ENCODE measurements around the gene PEBP1. TPM values are rescaled to one million over a fixed set of nuclear protein-coding genes. Genes with fewer than 3 reads are reported as not detected.

Gene PEBP1
- 117 TPM for total RNA-seq
- polyA plus RNA-seq: 210 TPM
- long read RNA-seq, donor 1, transcript PEBP1-201 (4 exons, 1,697 nt): major isoform, 12 of 12 reads
- long read RNA-seq, donor 1, partial matches to known transcripts: 0 of 12 reads
- long read RNA-seq, donor 1, other reads (novel, unspliced or antisense): 0 of 12 reads
- long read RNA-seq, donor 2: 0 reads
- long read RNA-seq, donor 3, transcript PEBP1-201 (4 exons, 1,697 nt): major isoform, 181 of 432 reads
- long read RNA-seq, donor 3, partial matches to known transcripts: 240 of 432 reads
- long read RNA-seq, donor 3, other reads (novel, unspliced or antisense): 11 of 432 reads
- long read RNA-seq, donor 4, transcript PEBP1-201 (4 exons, 1,697 nt): major isoform, 45 of 84 reads
- long read RNA-seq, donor 4, partial matches to known transcripts: 33 of 84 reads
- long read RNA-seq, donor 4, other reads (novel, unspliced or antisense): 6 of 84 reads
- long read RNA-seq, donor 5, transcript PEBP1-201 (4 exons, 1,697 nt): major isoform, 214 of 689 reads
- long read RNA-seq, donor 5, partial matches to known transcripts: 438 of 689 reads
- long read RNA-seq, donor 5, other reads (novel, unspliced or antisense): 37 of 689 reads
- long read RNA-seq, donor 6, transcript PEBP1-201 (4 exons, 1,697 nt): major isoform, 74 of 80 reads
- long read RNA-seq, donor 6, partial matches to known transcripts: 0 of 80 reads
- long read RNA-seq, donor 6, other reads (novel, unspliced or antisense): 6 of 80 reads
- long read RNA-seq, donor 7, transcript PEBP1-201 (4 exons, 1,697 nt): major isoform, 116 of 124 reads
- long read RNA-seq, donor 7, partial matches to known transcripts: 0 of 124 reads
- long read RNA-seq, donor 7, other reads (novel, unspliced or antisense): 8 of 124 reads
- long read RNA-seq, donor 8, transcript PEBP1-201 (4 exons, 1,697 nt): major isoform, 52 of 58 reads
- long read RNA-seq, donor 8, partial matches to known transcripts: 0 of 58 reads
- long read RNA-seq, donor 8, other reads (novel, unspliced or antisense): 6 of 58 reads
- long read RNA-seq, donor 9, transcript PEBP1-201 (4 exons, 1,697 nt): major isoform, 85 of 92 reads
- long read RNA-seq, donor 9, partial matches to known transcripts: 0 of 92 reads
- long read RNA-seq, donor 9, other reads (novel, unspliced or antisense): 7 of 92 reads
- long read RNA-seq, donor 10, transcript PEBP1-201 (4 exons, 1,697 nt): major isoform, 88 of 104 reads
- long read RNA-seq, donor 10, partial matches to known transcripts: 16 of 104 reads
- long read RNA-seq, donor 10, other reads (novel, unspliced or antisense): 0 of 104 reads

DNA sequence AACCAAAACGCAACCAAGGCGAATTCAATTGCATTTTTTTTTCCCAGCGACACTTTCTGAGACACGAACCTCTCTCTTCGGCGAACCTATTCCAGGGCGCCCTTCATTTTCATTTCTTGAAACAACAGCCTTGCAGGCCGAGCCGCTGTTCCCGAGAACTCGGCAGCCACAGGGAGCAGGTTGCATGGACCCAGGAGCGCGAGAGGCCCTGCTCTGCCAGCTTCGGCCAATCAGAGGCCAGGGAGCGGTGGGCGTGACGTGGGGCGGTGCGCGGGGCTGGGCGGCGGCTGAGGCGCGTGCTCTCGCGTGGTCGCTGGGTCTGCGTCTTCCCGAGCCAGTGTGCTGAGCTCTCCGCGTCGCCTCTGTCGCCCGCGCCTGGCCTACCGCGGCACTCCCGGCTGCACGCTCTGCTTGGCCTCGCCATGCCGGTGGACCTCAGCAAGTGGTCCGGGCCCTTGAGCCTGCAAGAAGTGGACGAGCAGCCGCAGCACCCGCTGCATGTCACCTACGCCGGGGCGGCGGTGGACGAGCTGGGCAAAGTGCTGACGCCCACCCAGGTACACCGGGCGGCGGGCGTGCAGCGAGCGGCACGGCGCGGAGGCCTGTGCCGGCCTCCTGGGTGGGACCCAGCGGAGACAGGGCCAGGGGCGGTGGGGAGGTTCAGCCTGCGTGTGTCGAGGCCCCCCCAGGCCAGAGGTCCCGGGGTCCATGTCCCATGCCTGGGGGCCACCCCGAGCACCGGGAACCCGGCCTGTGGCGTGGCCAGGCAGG is at the start of gene PEBP1:
TSS of gene PEBP1 (plus strand) at position 337 of the 771 bp plus-strand sequence. CDS start at position 423, 86 bp downstream.
- under 1% methylated on average over 70 of the region's 70 CpGs for WGBS
- H3K27me3 ChIP-seq (ENCODE audit: control insufficient read depth in 2 of 2, insufficient read depth in 1 of 2, low read length in 1 of 2): no peaks in the 10 kb centered on the region
- peaks cover 14% of the 10 kb centered on the region in 2 donors for H3K36me3 ChIP-seq (ENCODE audit: control insufficient read depth in 2 of 2, insufficient read depth in 2 of 2, low read length in 1 of 2)
- H3K9me3 ChIP-seq (ENCODE audit: control insufficient read depth in 2 of 2, insufficient read depth in 1 of 2, low read length in 1 of 2): no peaks in the 10 kb centered on the region
- DNase-seq (ENCODE audit: low read depth in 6 of 9, low spot score in 9 of 9): peak; percentile 58 to 93 (median 82)
- H3K27ac ChIP-seq (ENCODE audit: low read depth in 1 of 2, low read length in 1 of 2): peak within 1 kb of the TSS; percentile 5 to 31
- H3K4me3 ChIP-seq (ENCODE audit: low read length in 2 of 2): peak within 1 kb of the TSS; percentile 60 to 72
- H3K4me1 ChIP-seq (ENCODE audit: control insufficient read depth in 2 of 2, insufficient read depth in 2 of 2, low read length in 2 of 2): peaks cover 7 to 9% of the 10 kb centered on the region in 2 donors

DNA sequence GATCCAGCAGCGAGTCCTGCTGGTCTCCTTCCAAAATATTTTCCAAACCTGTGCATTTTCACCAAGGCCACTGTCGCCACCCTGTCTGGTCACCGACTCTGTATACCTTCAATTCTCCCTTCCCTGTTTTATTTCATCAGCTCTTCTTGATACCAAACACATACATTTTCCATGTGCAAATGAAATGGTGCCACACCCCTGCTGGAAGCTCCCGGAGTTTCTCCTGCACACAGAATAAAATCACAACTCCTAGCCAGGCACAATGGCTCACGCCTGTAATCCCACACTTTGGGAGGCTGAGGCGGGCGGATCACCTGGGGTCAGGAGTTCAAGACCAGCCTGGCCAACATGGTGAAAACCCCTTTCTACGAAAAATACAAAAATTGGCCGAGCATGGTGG is 46.1 kb upstream of the PEBP1 start:
- H3K27ac ChIP-seq (ENCODE audit: low read depth in 1 of 2, low read length in 1 of 2): no peak overlapping the region
- H3K36me3 ChIP-seq (ENCODE audit: control insufficient read depth in 2 of 2, insufficient read depth in 2 of 2, low read length in 1 of 2): no peaks in the 10 kb centered on the region
- WGBS: 98% methylated on average over 9 of the region's 9 CpGs
- DNase-seq (ENCODE audit: low read depth in 6 of 9, low spot score in 9 of 9): no peak
- H3K27me3 ChIP-seq (ENCODE audit: control insufficient read depth in 2 of 2, insufficient read depth in 1 of 2, low read length in 1 of 2): no peaks in the 10 kb centered on the region
- H3K4me1 ChIP-seq (ENCODE audit: control insufficient read depth in 2 of 2, insufficient read depth in 2 of 2, low read length in 2 of 2): no peaks in the 10 kb centered on the region
- no peaks in the 10 kb centered on the region for H3K9me3 ChIP-seq (ENCODE audit: control insufficient read depth in 2 of 2, insufficient read depth in 1 of 2, low read length in 1 of 2)
- H3K4me3 ChIP-seq (ENCODE audit: low read length in 2 of 2): no peak overlapping the region

DNA sequence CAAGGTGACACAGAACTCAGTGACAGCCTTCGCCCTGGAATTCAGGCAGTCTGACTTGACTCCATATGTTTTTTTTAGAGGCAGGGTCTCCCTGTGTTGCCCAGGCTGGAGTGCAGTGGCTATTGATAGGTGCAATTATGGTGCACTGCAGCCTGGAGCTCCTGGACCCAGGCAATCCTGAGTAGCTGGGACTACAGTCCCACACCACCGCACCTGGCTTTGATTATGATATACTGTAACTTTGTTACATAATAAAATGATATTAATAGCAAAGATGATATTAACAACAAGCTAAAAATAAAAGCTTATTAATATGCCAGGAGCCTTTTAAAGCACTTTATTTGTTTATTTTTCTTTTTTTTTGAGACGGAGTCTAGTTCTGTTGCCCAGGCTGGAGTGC is 41.9 kb upstream of the PEBP1 start:
- WGBS: 98% methylated on average over 3 of the region's 3 CpGs
- H3K27me3 ChIP-seq (ENCODE audit: control insufficient read depth in 2 of 2, insufficient read depth in 1 of 2, low read length in 1 of 2): no peaks in the 10 kb centered on the region
- no peak overlapping the region for H3K27ac ChIP-seq (ENCODE audit: low read depth in 1 of 2, low read length in 1 of 2)
- DNase-seq (ENCODE audit: low read depth in 6 of 9, low spot score in 9 of 9): no peak
- no peaks in the 10 kb centered on the region for H3K9me3 ChIP-seq (ENCODE audit: control insufficient read depth in 2 of 2, insufficient read depth in 1 of 2, low read length in 1 of 2)
- no peaks in the 10 kb centered on the region for H3K36me3 ChIP-seq (ENCODE audit: control insufficient read depth in 2 of 2, insufficient read depth in 2 of 2, low read length in 1 of 2)
- H3K4me1 ChIP-seq (ENCODE audit: control insufficient read depth in 2 of 2, insufficient read depth in 2 of 2, low read length in 2 of 2): no peaks in the 10 kb centered on the region
- no peak overlapping the region for H3K4me3 ChIP-seq (ENCODE audit: low read length in 2 of 2)

DNA sequence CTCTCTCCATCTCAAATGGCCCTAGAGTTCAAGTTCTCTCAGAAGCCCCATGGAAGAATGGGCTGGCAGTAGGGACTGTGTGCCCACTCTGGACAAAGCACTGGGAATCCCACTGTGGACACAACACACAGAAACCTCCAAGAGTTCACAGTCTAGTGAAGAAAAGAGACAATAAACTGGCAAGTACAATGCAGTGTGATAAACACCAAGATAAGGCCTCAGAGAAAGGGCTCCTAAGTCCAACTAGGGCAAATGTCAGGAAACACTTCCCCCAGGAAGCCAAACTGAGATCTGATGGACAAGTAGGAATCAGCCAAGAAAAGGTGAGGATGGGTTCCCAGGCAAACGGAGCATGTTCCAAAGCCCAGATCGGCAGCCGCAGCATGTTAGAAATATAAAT is 37.5 kb upstream of the PEBP1 start:
- 94% methylated on average over 3 of the region's 3 CpGs for WGBS
- no peaks in the 10 kb centered on the region for H3K36me3 ChIP-seq (ENCODE audit: control insufficient read depth in 2 of 2, insufficient read depth in 2 of 2, low read length in 1 of 2)
- DNase-seq (ENCODE audit: low read depth in 6 of 9, low spot score in 9 of 9): no peak
- H3K4me3 ChIP-seq (ENCODE audit: low read length in 2 of 2): no peak overlapping the region
- H3K4me1 ChIP-seq (ENCODE audit: control insufficient read depth in 2 of 2, insufficient read depth in 2 of 2, low read length in 2 of 2): peaks cover 3% of the 10 kb centered on the region in 2 donors
- no peaks in the 10 kb centered on the region for H3K9me3 ChIP-seq (ENCODE audit: control insufficient read depth in 2 of 2, insufficient read depth in 1 of 2, low read length in 1 of 2)
- H3K27ac ChIP-seq (ENCODE audit: low read depth in 1 of 2, low read length in 1 of 2): no peak overlapping the region
- peaks cover 4 to 21% of the 10 kb centered on the region in 2 donors for H3K27me3 ChIP-seq (ENCODE audit: control insufficient read depth in 2 of 2, insufficient read depth in 1 of 2, low read length in 1 of 2)

DNA sequence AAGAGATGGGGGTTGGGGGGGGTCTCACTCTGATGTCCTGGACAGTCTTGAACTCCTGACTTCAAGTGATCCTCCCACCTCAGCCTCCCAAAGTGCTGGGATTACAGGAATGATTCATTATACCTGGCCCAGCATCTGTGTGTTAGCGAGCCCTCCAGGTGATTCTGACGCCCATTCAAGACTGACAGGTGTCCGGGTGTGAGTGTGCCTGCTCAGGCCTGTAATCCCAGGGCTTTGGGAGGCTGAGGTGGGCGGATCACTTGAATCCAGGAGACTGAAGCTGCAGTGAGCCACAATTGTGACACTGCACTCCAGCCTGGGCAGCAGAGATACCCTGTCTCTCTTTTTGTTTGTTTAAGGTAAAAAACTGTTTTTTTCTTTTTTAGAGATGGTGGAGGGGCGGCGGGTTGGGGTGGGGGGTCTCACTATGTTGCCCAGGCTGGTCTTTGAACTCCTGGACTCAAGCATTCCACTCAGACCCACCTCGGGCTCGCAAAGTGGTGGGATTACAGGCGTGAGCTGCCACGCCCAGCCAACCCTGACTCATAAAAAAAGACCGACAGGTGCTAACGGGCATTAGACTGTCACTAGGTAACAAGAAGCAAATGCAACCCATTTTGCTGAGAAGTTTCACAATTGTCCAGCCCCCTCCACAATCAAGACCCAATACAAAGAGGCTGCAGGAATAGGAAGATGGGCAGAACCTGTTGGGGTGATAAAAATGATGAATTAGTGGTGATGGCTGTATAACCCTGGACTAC is 36.8 kb upstream of the PEBP1 start:
- Histone ChIP-seq H3K4me3 (ENCODE audit: low read length in 2 of 2) (no peak overlapping the region), H3K27me3 (ENCODE audit: control insufficient read depth in 2 of 2, insufficient read depth in 1 of 2, low read length in 1 of 2) (peaks cover 8 to 28% of the 10 kb centered on the region in 2 donors), H3K4me1 (ENCODE audit: control insufficient read depth in 2 of 2, insufficient read depth in 2 of 2, low read length in 2 of 2) (peaks cover 5 to 7% of the 10 kb centered on the region in 2 donors), H3K9me3 (ENCODE audit: control insufficient read depth in 2 of 2, insufficient read depth in 1 of 2, low read length in 1 of 2) (no peaks in the 10 kb centered on the region), H3K27ac (ENCODE audit: low read depth in 1 of 2, low read length in 1 of 2) (no peak overlapping the region), H3K36me3 (ENCODE audit: control insufficient read depth in 2 of 2, insufficient read depth in 2 of 2, low read length in 1 of 2) (no peaks in the 10 kb centered on the region)
- 93% methylated on average over 12 of the region's 12 CpGs for WGBS
- no peak for DNase-seq (ENCODE audit: low read depth in 6 of 9, low spot score in 9 of 9)

DNA sequence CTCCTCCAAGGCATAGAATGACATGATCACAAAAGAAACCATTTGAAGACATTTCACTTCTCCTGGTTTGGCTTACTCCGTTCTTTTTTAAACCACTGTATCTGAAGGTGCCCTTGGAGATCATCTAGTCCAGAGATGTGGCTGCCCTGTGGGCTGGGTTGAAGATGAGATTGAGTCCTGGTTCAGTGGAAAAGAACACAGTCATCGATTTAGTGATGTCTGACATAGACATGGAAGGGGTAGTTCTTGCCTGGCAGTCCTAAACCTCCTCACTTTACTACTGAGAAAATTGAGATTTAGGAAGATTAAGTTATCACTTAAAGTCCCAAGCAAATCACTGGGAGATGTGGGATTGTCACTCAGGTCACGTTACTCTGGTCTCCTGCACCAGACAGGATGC is 34.9 kb upstream of the PEBP1 start:
- H3K27me3 ChIP-seq (ENCODE audit: control insufficient read depth in 2 of 2, insufficient read depth in 1 of 2, low read length in 1 of 2): peaks cover 8 to 44% of the 10 kb centered on the region in 2 donors
- no peaks in the 10 kb centered on the region for H3K9me3 ChIP-seq (ENCODE audit: control insufficient read depth in 2 of 2, insufficient read depth in 1 of 2, low read length in 1 of 2)
- no peak overlapping the region for H3K4me3 ChIP-seq (ENCODE audit: low read length in 2 of 2)
- peaks cover 7 to 8% of the 10 kb centered on the region in 2 donors for H3K4me1 ChIP-seq (ENCODE audit: control insufficient read depth in 2 of 2, insufficient read depth in 2 of 2, low read length in 2 of 2)
- no peak overlapping the region for H3K27ac ChIP-seq (ENCODE audit: low read depth in 1 of 2, low read length in 1 of 2)
- no peak for DNase-seq (ENCODE audit: low read depth in 6 of 9, low spot score in 9 of 9)
- no peaks in the 10 kb centered on the region for H3K36me3 ChIP-seq (ENCODE audit: control insufficient read depth in 2 of 2, insufficient read depth in 2 of 2, low read length in 1 of 2)
- WGBS: 91% methylated on average over 3 of the region's 3 CpGs

DNA sequence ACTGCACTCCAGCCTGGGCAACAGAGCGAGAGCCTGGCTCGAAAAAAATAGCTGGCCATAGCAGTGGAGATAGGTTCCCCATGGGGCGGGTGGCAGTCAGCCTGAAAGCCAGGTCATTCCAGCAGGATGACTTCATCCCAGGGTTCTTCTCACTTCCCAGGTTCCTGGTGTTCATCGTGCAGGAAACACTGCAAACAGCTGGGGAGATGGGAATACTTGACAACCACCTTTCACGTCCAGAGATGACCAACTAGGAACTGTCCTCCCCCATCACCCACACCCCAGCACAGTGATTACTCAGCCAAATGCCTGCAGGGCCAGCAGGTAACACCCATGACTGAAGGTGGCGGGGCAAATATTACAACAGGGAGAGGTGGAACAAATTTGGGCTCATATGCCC is 33.9 kb upstream of the PEBP1 start:
- WGBS: 99% methylated on average over 6 of the region's 6 CpGs
- peaks cover 7 to 8% of the 10 kb centered on the region in 2 donors for H3K4me1 ChIP-seq (ENCODE audit: control insufficient read depth in 2 of 2, insufficient read depth in 2 of 2, low read length in 2 of 2)
- peaks cover 8 to 44% of the 10 kb centered on the region in 2 donors for H3K27me3 ChIP-seq (ENCODE audit: control insufficient read depth in 2 of 2, insufficient read depth in 1 of 2, low read length in 1 of 2)
- H3K36me3 ChIP-seq (ENCODE audit: control insufficient read depth in 2 of 2, insufficient read depth in 2 of 2, low read length in 1 of 2): no peaks in the 10 kb centered on the region
- no peak for DNase-seq (ENCODE audit: low read depth in 6 of 9, low spot score in 9 of 9)
- no peaks in the 10 kb centered on the region for H3K9me3 ChIP-seq (ENCODE audit: control insufficient read depth in 2 of 2, insufficient read depth in 1 of 2, low read length in 1 of 2)
- H3K4me3 ChIP-seq (ENCODE audit: low read length in 2 of 2): no peak overlapping the region
- H3K27ac ChIP-seq (ENCODE audit: low read depth in 1 of 2, low read length in 1 of 2): no peak overlapping the region

DNA sequence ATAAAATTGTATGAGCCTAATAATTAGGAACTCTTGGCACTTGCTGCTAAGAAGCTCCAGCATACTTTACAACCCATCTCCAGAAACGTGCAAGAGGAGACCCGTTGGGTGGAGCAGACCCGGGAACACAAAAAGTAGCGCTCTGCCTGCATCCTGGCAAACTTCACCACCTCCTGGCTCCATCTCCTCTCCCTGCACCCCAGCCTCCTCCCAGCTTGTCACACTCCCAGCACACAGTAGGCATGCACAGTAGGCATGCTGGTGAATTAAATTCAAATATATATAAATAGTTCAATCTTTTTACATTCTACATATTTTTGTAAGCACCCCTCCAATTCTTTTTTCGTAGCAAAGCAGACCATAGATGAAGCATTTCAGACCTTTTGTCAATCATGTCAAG is 33.3 kb upstream of the PEBP1 start:
- WGBS: 61% methylated on average over 5 of the region's 5 CpGs
- Histone ChIP-seq H3K27ac (ENCODE audit: low read depth in 1 of 2, low read length in 1 of 2) (no peak overlapping the region), H3K36me3 (ENCODE audit: control insufficient read depth in 2 of 2, insufficient read depth in 2 of 2, low read length in 1 of 2) (no peaks in the 10 kb centered on the region), H3K27me3 (ENCODE audit: control insufficient read depth in 2 of 2, insufficient read depth in 1 of 2, low read length in 1 of 2) (peaks cover 8 to 44% of the 10 kb centered on the region in 2 donors), H3K4me1 (ENCODE audit: control insufficient read depth in 2 of 2, insufficient read depth in 2 of 2, low read length in 2 of 2) (peaks cover 7 to 8% of the 10 kb centered on the region in 2 donors), H3K9me3 (ENCODE audit: control insufficient read depth in 2 of 2, insufficient read depth in 1 of 2, low read length in 1 of 2) (no peaks in the 10 kb centered on the region), H3K4me3 (ENCODE audit: low read length in 2 of 2) (no peak overlapping the region)
- DNase-seq (ENCODE audit: low read depth in 6 of 9, low spot score in 9 of 9): no peak

Data from thymus (tissue), 14 donors.